HepG2 (cell line): Measurements from ENCODE around the gene SELENOT.

Experiments used
- CTCF ChIP-seq: sonication (generic); formaldehyde crosslinking; IDR thresholded peaks from 2 replicates; pipeline ENCODE4 v1.5.0; 2020; ENCODE audit warnings: mild to moderate bottlenecking, missing genetic modification reagents, moderate library complexity
- ELF1 ChIP-seq: sonication (generic); formaldehyde crosslinking; IDR thresholded peaks from 2 replicates; pipeline ENCODE4 v1.4.0; 2020; ENCODE audit warnings: missing genetic modification reagents
- GTF3A ChIP-seq: sonication (generic); formaldehyde crosslinking; conservative IDR thresholded peaks from 2 replicates; pipeline ENCODE4 v1.4.0; 2020; ENCODE audit warnings: mild to moderate bottlenecking, missing genetic modification reagents
- IKZF4 ChIP-seq: sonication (generic); formaldehyde crosslinking; IDR thresholded peaks from 2 replicates; pipeline ENCODE4 v1.5.1; 2020; ENCODE audit warnings: borderline replicate concordance, mild to moderate bottlenecking, low read depth, missing genetic modification reagents; ENCODE audit errors: not compliant biosample characterization
- KLF12 ChIP-seq: sonication (generic); formaldehyde crosslinking; IDR thresholded peaks from 2 replicates; pipeline ENCODE4 v1.4.0; 2020; ENCODE audit warnings: missing genetic modification reagents, borderline replicate concordance
- MTF1 ChIP-seq: sonication (generic); formaldehyde crosslinking; IDR thresholded peaks from 2 replicates; pipeline ENCODE4 v1.5.0; 2020; ENCODE audit warnings: missing genetic modification reagents
- NCOA1 ChIP-seq: sonication (generic); formaldehyde crosslinking; IDR thresholded peaks from 2 replicates; pipeline ENCODE4 v1.9.0; 2021; ENCODE audit warnings: missing genetic modification reagents
- POLR2AphosphoS5 ChIP-seq: IDR thresholded peaks from 2 replicates; pipeline ENCODE4 v1.6.1; 2012; ENCODE audit warnings: low read depth, low read length
- RFXAP ChIP-seq: sonication (generic); formaldehyde crosslinking; IDR thresholded peaks from 2 replicates; pipeline ENCODE4 v1.4.0; 2020; ENCODE audit warnings: missing genetic modification reagents, borderline replicate concordance
- USF2 ChIP-seq, 2 experiments: sonication (generic) in 1 of 2; formaldehyde crosslinking in 1 of 2; IDR thresholded peaks; 2 replicates each; pipeline versions ENCODE4 v1.5.1 to v1.6.1; 2011 to 2020; ENCODE audit warnings: borderline replicate concordance in 1 of 2, low read depth in 1 of 2, low read length in 1 of 2, mild to moderate bottlenecking in 1 of 2, missing genetic modification reagents in 1 of 2, moderate library complexity in 1 of 2
- ZNF143 ChIP-seq: sonication (generic); formaldehyde crosslinking; IDR thresholded peaks from 2 replicates; pipeline ENCODE4 v1.4.0; 2020; ENCODE audit warnings: missing genetic modification reagents
- ZNF33A ChIP-seq: sonication (generic); formaldehyde crosslinking; IDR thresholded peaks from 2 replicates; pipeline ENCODE4 v1.5.1; 2020; ENCODE audit warnings: missing genetic modification reagents, mild to moderate bottlenecking, moderate library complexity, borderline replicate concordance
- TF ChIP-seq, protein P1 (sequence below), 2 experiments: IDR thresholded peaks; 2 replicates each; pipeline ENCODE4 v1.6.1; 2011 to 2012; ENCODE audit warnings: low read length in 2 of 2, borderline replicate concordance in 1 of 2, low read depth in 1 of 2, mild to moderate bottlenecking in 1 of 2, moderate library complexity in 1 of 2

DNA sequence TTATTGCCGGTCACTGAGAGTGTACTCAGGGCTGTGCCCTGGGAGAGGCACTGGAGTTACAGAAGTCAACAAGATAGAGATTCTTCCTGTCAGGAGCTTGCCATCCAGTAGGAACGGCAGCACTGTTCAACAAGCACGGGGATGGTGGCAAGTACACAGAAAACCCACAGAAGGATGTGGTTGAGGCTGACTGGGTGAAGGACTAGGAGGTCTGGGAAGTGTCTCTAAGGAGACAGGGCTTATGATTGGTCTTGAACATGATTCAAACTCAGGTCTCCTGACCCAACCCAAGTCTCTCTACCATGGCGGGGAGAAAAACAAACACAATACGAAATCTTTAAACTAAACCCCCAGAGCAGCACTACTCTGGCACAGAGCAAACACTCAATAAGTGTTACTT is 63.0 kb downstream of the SELENOT start:
- TF ChIP-seq USF2 (IDR thresholded peaks at IDR 0.05; ENCODE audit: low read depth, low read length) (no peak), USF2 (CRISPR knock-in tag; IDR thresholded peaks at IDR 0.05; ENCODE audit: borderline replicate concordance) (no peak), GTF3A (CRISPR knock-in tag) (no peak), POLR2AphosphoS5 (no peak), ELF1 (CRISPR knock-in tag) (no peak), RFXAP (CRISPR knock-in tag) (no peak), KLF12 (CRISPR knock-in tag) (no peak), CTCF (CRISPR knock-in tag) (no peak), IKZF4 (no peak), ZNF143 (no peak), ZNF33A (CRISPR knock-in tag) (no peak), MTF1 (CRISPR knock-in tag) (no peak), NCOA1 (CRISPR knock-in tag) (no peak)
- TF ChIP-seq, protein P1, sequence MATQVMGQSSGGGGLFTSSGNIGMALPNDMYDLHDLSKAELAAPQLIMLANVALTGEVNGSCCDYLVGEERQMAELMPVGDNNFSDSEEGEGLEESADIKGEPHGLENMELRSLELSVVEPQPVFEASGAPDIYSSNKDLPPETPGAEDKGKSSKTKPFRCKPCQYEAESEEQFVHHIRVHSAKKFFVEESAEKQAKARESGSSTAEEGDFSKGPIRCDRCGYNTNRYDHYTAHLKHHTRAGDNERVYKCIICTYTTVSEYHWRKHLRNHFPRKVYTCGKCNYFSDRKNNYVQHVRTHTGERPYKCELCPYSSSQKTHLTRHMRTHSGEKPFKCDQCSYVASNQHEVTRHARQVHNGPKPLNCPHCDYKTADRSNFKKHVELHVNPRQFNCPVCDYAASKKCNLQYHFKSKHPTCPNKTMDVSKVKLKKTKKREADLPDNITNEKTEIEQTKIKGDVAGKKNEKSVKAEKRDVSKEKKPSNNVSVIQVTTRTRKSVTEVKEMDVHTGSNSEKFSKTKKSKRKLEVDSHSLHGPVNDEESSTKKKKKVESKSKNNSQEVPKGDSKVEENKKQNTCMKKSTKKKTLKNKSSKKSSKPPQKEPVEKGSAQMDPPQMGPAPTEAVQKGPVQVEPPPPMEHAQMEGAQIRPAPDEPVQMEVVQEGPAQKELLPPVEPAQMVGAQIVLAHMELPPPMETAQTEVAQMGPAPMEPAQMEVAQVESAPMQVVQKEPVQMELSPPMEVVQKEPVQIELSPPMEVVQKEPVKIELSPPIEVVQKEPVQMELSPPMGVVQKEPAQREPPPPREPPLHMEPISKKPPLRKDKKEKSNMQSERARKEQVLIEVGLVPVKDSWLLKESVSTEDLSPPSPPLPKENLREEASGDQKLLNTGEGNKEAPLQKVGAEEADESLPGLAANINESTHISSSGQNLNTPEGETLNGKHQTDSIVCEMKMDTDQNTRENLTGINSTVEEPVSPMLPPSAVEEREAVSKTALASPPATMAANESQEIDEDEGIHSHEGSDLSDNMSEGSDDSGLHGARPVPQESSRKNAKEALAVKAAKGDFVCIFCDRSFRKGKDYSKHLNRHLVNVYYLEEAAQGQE (IDR thresholded peaks at IDR 0.05; ENCODE audit: borderline replicate concordance in 1 of 2, low read depth in 1 of 2, low read length in 2 of 2), result no peak
